Breast epithelium (tissue), 3 donors: Measurements from ENCODE around the gene HNRNPA1L2.

Experiments used
- POLR2A ChIP-seq: fragments of 450-650 bp; IDR thresholded peaks from one replicate; pipeline ENCODE4 v1.6.1; 2016; ENCODE audit warnings: antibody characterized with exemption, mild to moderate bottlenecking, moderate library complexity
- POLR2AphosphoS5 ChIP-seq, 3 donors: sonication (generic); formaldehyde crosslinking; IDR thresholded peaks; one replicate each; pipeline ENCODE4 v1.6.1; 2017; ENCODE audit warnings: antibody characterized with exemption in 3 of 3
- TF ChIP-seq, protein P1 (sequence below), 3 donors: fragments of 450-650 bp; IDR thresholded peaks; one replicate each; pipeline ENCODE4 v1.5.1; 2016 to 2017; ENCODE audit warnings: antibody characterized with exemption in 3 of 3, mild to moderate bottlenecking in 3 of 3, moderate library complexity in 3 of 3

GRCh38 chr13:52651897-52652195 lies 9.6 kb downstream of the HNRNPA1L2 start:
- TF ChIP-seq POLR2A (no peak), POLR2AphosphoS5 (IDR thresholded peaks at IDR 0.05) (no peak)
- TF ChIP-seq, protein P1, sequence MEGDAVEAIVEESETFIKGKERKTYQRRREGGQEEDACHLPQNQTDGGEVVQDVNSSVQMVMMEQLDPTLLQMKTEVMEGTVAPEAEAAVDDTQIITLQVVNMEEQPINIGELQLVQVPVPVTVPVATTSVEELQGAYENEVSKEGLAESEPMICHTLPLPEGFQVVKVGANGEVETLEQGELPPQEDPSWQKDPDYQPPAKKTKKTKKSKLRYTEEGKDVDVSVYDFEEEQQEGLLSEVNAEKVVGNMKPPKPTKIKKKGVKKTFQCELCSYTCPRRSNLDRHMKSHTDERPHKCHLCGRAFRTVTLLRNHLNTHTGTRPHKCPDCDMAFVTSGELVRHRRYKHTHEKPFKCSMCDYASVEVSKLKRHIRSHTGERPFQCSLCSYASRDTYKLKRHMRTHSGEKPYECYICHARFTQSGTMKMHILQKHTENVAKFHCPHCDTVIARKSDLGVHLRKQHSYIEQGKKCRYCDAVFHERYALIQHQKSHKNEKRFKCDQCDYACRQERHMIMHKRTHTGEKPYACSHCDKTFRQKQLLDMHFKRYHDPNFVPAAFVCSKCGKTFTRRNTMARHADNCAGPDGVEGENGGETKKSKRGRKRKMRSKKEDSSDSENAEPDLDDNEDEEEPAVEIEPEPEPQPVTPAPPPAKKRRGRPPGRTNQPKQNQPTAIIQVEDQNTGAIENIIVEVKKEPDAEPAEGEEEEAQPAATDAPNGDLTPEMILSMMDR (IDR thresholded peaks at IDR 0.05) = no peak
